SU-DHL-6 (cell line): ENCODE measurements around the gene ATG4A.

Experiments
- H2AFZ ChIP-seq: fragments of 200-600 bp; sonication (generic); 2 replicates; pipeline ENCODE4 v1.6.1; 2014; ENCODE audit warnings: low read depth, mild to moderate bottlenecking, moderate library complexity, mixed read lengths, antibody characterized with exemption, low read length; ENCODE audit not compliant: severe bottlenecking
- H3F3A ChIP-seq: fragments of 200-600 bp; shearing (Covaris generic); 2 replicates; pipeline ENCODE4 v1.6.0; 2016; ENCODE audit warnings: antibody characterized with exemption, mild to moderate bottlenecking; ENCODE audit not compliant: insufficient read depth
- H3K27ac ChIP-seq: fragments of 200-600 bp; sonication (generic); 2 replicates; pipeline ENCODE4 v1.5.1; 2016; ENCODE audit warnings: low read depth, mild to moderate bottlenecking, low read length, moderate library complexity, mixed read lengths
- H3K27me3 ChIP-seq: fragments of 200-600 bp; sonication (generic), shearing (Covaris generic); 2 replicates; pipeline ENCODE4 v1.6.0; 2014; ENCODE audit warnings: mild to moderate bottlenecking, low read length
- H3K36me3 ChIP-seq: fragments of 200-600 bp; sonication (generic); 2 replicates; pipeline ENCODE4 v1.6.1; 2014; ENCODE audit warnings: mild to moderate bottlenecking, low read length, mixed read lengths
- H3K4me2 ChIP-seq: fragments of 300-600, 200-600 bp; shearing (Covaris generic), sonication (generic); 2 replicates; pipeline ENCODE4 v1.6.0; 2014; ENCODE audit warnings: low read length, low read depth, mild to moderate bottlenecking; ENCODE audit not compliant: poor library complexity, severe bottlenecking
- H3K4me3 ChIP-seq: fragments of 200-600 bp; sonication (generic); 2 replicates; pipeline ENCODE4 v1.5.1; 2014; ENCODE audit warnings: antibody characterized with exemption, low read length, mild to moderate bottlenecking, mixed read lengths; ENCODE audit not compliant: insufficient read depth, poor library complexity, severe bottlenecking
- H3K79me2 ChIP-seq: fragments of 200-600 bp; sonication (generic); 2 replicates; pipeline ENCODE4 v1.6.1; 2014; ENCODE audit warnings: mild to moderate bottlenecking, low read length, moderate library complexity; ENCODE audit not compliant: insufficient read depth
- H3K9ac ChIP-seq: fragments of 200-600 bp; sonication (generic); 2 replicates; pipeline ENCODE4 v1.7.0; 2014; ENCODE audit warnings: mild to moderate bottlenecking, low read length
- H3K9me2 ChIP-seq: fragments of 200-600 bp; sonication (generic); replicated peaks from 2 replicates; pipeline ENCODE4 v1.6.1; 2014; ENCODE audit warnings: low read length; ENCODE audit not compliant: insufficient read depth
- H3K9me3 ChIP-seq: fragments of 200-600 bp; sonication (generic); 2 replicates; pipeline ENCODE4 v1.6.1; 2014; ENCODE audit warnings: low read length, mixed read lengths; ENCODE audit not compliant: insufficient read depth
- H4K20me1 ChIP-seq: fragments of 200-600 bp; sonication (generic); 2 replicates; pipeline ENCODE4 v1.6.1; 2014; ENCODE audit warnings: low read depth, mild to moderate bottlenecking, antibody characterized with exemption, low read length, moderate library complexity, mixed read lengths
- CTCF ChIP-seq: fragments of 200-600 bp; sonication (generic); IDR thresholded peaks from one replicate; pipeline ENCODE4 v1.5.1; 2017; ENCODE audit warnings: antibody characterized with exemption, mild to moderate bottlenecking, low read length, moderate library complexity; ENCODE audit not compliant: insufficient read depth, poor library complexity, severe bottlenecking
- EZH2phosphoT487 ChIP-seq: fragments of 200-600 bp; sonication (generic), shearing (Covaris generic); conservative IDR thresholded peaks from 2 replicates; pipeline ENCODE4 v1.6.1; 2018; ENCODE audit warnings: mild to moderate bottlenecking, antibody characterized with exemption, low read length, moderate library complexity, mixed read lengths

Gene ATG4A

GRCh38 chrX:108156934-108157466, 65.4 kb downstream of the ATG4A start:
- Histone ChIP-seq H3K36me3 (no peaks in the 10 kb centered on the region), H3K9ac (no peak overlapping the region), H4K20me1 (no peaks in the 10 kb centered on the region), H3K9me3 (no peaks in the 10 kb centered on the region), H3K9me2 (no peaks in the 10 kb centered on the region), H3K27me3 (no peaks in the 10 kb centered on the region), H3K4me2 (no peak overlapping the region), H3F3A (no peaks in the 10 kb centered on the region), H2AFZ (no peak overlapping the region), H3K79me2 (no peaks in the 10 kb centered on the region), H3K27ac (no peak overlapping the region), H3K4me3 (no peak overlapping the region)
- no peak for TF ChIP-seq EZH2phosphoT487
- no peak for TF ChIP-seq CTCF

GRCh38 chrX:108157628-108158027, 66.0 kb downstream of the ATG4A start:
- Histone ChIP-seq H3K9me3 (no peaks in the 10 kb centered on the region), H2AFZ (no peak overlapping the region), H3K9me2 (no peaks in the 10 kb centered on the region), H3K9ac (no peak overlapping the region), H3F3A (no peaks in the 10 kb centered on the region), H3K4me3 (no peak overlapping the region), H3K27me3 (no peaks in the 10 kb centered on the region), H3K27ac (no peak overlapping the region), H4K20me1 (no peaks in the 10 kb centered on the region), H3K79me2 (no peaks in the 10 kb centered on the region), H3K4me2 (no peak overlapping the region), H3K36me3 (no peaks in the 10 kb centered on the region)
- TF ChIP-seq CTCF (no peak), EZH2phosphoT487 (no peak)

- H3K4me3 ChIP-seq, result no peak overlapping the region
- H3K9me2 ChIP-seq, result no peaks in the 10 kb centered on the region
- no peak overlapping the region for H3K9ac ChIP-seq
- no peak for TF ChIP-seq EZH2phosphoT487
- no peaks in the 10 kb centered on the region for H3K79me2 ChIP-seq
- H3K9me3 ChIP-seq, result no peaks in the 10 kb centered on the region
- no peaks in the 10 kb centered on the region for H4K20me1 ChIP-seq
- no peak overlapping the region for H3K4me2 ChIP-seq
- no peaks in the 10 kb centered on the region for H3F3A ChIP-seq
- no peaks in the 10 kb centered on the region for H3K27me3 ChIP-seq
- H2AFZ ChIP-seq, result no peak overlapping the region
- no peak overlapping the region for H3K27ac ChIP-seq
- no peaks in the 10 kb centered on the region for H3K36me3 ChIP-seq
These were observed 67.6 kb downstream of the ATG4A start for GRCh38 chrX:108159028-108159670.

GRCh38 chrX:108160309-108160708, 68.7 kb downstream of the ATG4A start:
- no peak overlapping the region for H3K9ac ChIP-seq
- no peak overlapping the region for H3K4me3 ChIP-seq
- H4K20me1 ChIP-seq, result no peaks in the 10 kb centered on the region
- no peak overlapping the region for H2AFZ ChIP-seq
- no peaks in the 10 kb centered on the region for H3K9me2 ChIP-seq
- no peaks in the 10 kb centered on the region for H3K27me3 ChIP-seq
- H3K79me2 ChIP-seq, result no peaks in the 10 kb centered on the region
- H3K9me3 ChIP-seq, result no peaks in the 10 kb centered on the region
- H3K36me3 ChIP-seq, result no peaks in the 10 kb centered on the region
- TF ChIP-seq EZH2phosphoT487 (no peak), CTCF (no peak)
- H3F3A ChIP-seq, result no peaks in the 10 kb centered on the region
- H3K4me2 ChIP-seq, result no peak overlapping the region
- H3K27ac ChIP-seq, result no peak overlapping the region
